ENCODE data around the gene NF2. TPM values are rescaled to one million over a fixed set of nuclear protein-coding genes. Genes with fewer than 3 reads are reported as not detected.

Gene NF2
- total and polyA plus RNA-seq, 11 donors: 15.0 to 137 (median 52.1) TPM

- peaks cover 0 to 12% (median 0%) of the 10 kb centered on the region in 12 donors for H3K4me1 ChIP-seq
- H3K36me3 ChIP-seq: peaks cover 0 to 2% (median 0%) of the 10 kb centered on the region in 9 donors
- DNase-seq (no peak), ATAC-seq (no peak)
- H3K9me3 ChIP-seq: no peaks in the 10 kb centered on the region
- H3K27me3 ChIP-seq: peaks cover 10 to 35% (median 18%) of the 10 kb centered on the region in 9 donors
- no peak overlapping the region for H3K27ac ChIP-seq
- WGBS, 4 donors: 46 to 60% (median 53%) methylated on average over 8 of the region's 8 CpGs
- no peak overlapping the region for H3K4me3 ChIP-seq
- TF ChIP-seq POLR2A (IDR thresholded peaks at IDR 0.05): no peak
- no peak for TF ChIP-seq CTCF (IDR thresholded peaks at IDR 0.05)
- intact Hi-C loops (cut with DNase I): no loop called here
Observed at GRCh38 chr22:29724843-29725242, 121.4 kb downstream of the NF2 start.

GRCh38 chr22:29726106-29726505 lies 122.7 kb downstream of the NF2 start:
- no peak for DNase-seq
- WGBS, 4 donors: 54 to 69% (median 62%) methylated on average over 2 to 7 of the region's 7 CpGs
- no peak overlapping the region for H3K4me3 ChIP-seq
- peaks cover 0 to under 1% (median 0%) of the 10 kb centered on the region in 12 donors for H3K4me1 ChIP-seq
- intact Hi-C loops (cut with DNase I): no loop called here
- TF ChIP-seq CTCF (IDR thresholded peaks at IDR 0.05): no peak
- no peak for TF ChIP-seq POLR2A (IDR thresholded peaks at IDR 0.05)
- H3K27ac ChIP-seq: no peak overlapping the region
- H3K27me3 ChIP-seq: peaks cover 2 to 29% (median 8%) of the 10 kb centered on the region in 9 donors
- peaks cover 0 to 14% (median 5%) of the 10 kb centered on the region in 9 donors for H3K36me3 ChIP-seq
- no peaks in the 10 kb centered on the region for H3K9me3 ChIP-seq
- ATAC-seq: no peak

- peaks cover 0 to 24% (median 4%) of the 10 kb centered on the region in 9 donors for H3K27me3 ChIP-seq
- no peak for ATAC-seq
Observed at GRCh38 chr22:29726512-29727130, 123.2 kb downstream of the NF2 start.

GRCh38 chr22:29727131-29727523 lies 123.7 kb downstream of the NF2 start:
- peaks cover 0 to 19% (median 7%) of the 10 kb centered on the region in 9 donors for H3K36me3 ChIP-seq
- peaks cover 0 to 19% (median 4%) of the 10 kb centered on the region in 9 donors for H3K27me3 ChIP-seq
- no peaks in the 10 kb centered on the region for H3K4me1 ChIP-seq
- no peak overlapping the region for H3K27ac ChIP-seq
- no peak overlapping the region for H3K4me3 ChIP-seq
- ATAC-seq (peak in 3 of 4 donors; percentile 28 to 56 (median 33)), DNase-seq (peak in 1 of 5 donors; percentile 47)
- H3K9me3 ChIP-seq: no peaks in the 10 kb centered on the region
- TF ChIP-seq CTCF (IDR thresholded peaks at IDR 0.05) (peak in 10 of 12 donors; percentile 23 to 47 (median 40)), POLR2A (IDR thresholded peaks at IDR 0.05) (no peak)
- intact Hi-C loops (cut with DNase I): no loop called here
- WGBS, 4 donors: 5 to 8% (median 5%) methylated on average over 10 to 17 of the region's 17 CpGs

More at GRCh38 chr22:29726512-29727130, 123.2 kb downstream of the NF2 start:
- no peak for TF ChIP-seq POLR2A (IDR thresholded peaks at IDR 0.05)
- Histone ChIP-seq H3K4me1 (no peaks in the 10 kb centered on the region), H3K9me3 (no peaks in the 10 kb centered on the region), H3K27ac (no peak overlapping the region), H3K36me3 (peaks cover 0 to 19% (median 7%) of the 10 kb centered on the region in 9 donors), H3K4me3 (no peak overlapping the region)
- DNase-seq: no peak
- intact Hi-C loops (cut with DNase I): no loop called here
- 30 to 39% (median 31%) methylated on average over 11 to 15 of the region's 15 CpGs for WGBS, 4 donors
